Measurements from ENCODE around the gene PXMP4. TPM values are rescaled to one million over a fixed set of nuclear protein-coding genes. Genes with fewer than 3 reads are reported as not detected.

PXMP4 gene
- total and polyA plus RNA-seq, 2 donors from 2014 or later: 9.8 to 11.6 TPM

GRCh38 chr20:33689493-33689892 is 30.6 kb downstream of the PXMP4 start:
- intact Hi-C loops (cut with DNase I): no loop called here
- FAIRE-seq (no peak), DNase-seq (no peak)
- H3K4me1 ChIP-seq (ENCODE audit: control insufficient read depth in 2 of 3, insufficient read depth in 2 of 3, low read depth in 1 of 3, low read length in 3 of 3): peaks cover 0 to 6% (median 0%) of the 10 kb centered on the region in 3 donors
- H3K9ac ChIP-seq (ENCODE audit: low read length in 3 of 3): no peak overlapping the region
- no peaks in the 10 kb centered on the region for H3K36me3 ChIP-seq (ENCODE audit: control insufficient read depth in 2 of 3, insufficient read depth in 3 of 3, low read length in 3 of 3)
- H3K27ac ChIP-seq (ENCODE audit: low read depth in 2 of 2, low read length in 2 of 2): no peak overlapping the region
- no peaks in the 10 kb centered on the region for H3K27me3 ChIP-seq (ENCODE audit: control insufficient read depth, insufficient read depth, low read length)
- no peaks in the 10 kb centered on the region for H3K9me3 ChIP-seq (ENCODE audit: control insufficient read depth in 2 of 3, insufficient read depth in 1 of 3, low read length in 3 of 3)
- H3K4me3 ChIP-seq (ENCODE audit: low read length in 3 of 3): no peak overlapping the region
- TF ChIP-seq CTCF (IDR thresholded peaks at IDR 0.05; ENCODE audit: borderline replicate concordance, extremely low read depth, insufficient read depth): no peak

GRCh38 chr20:33688938-33689424 is 31.1 kb downstream of the PXMP4 start:
- Histone ChIP-seq H3K9me3 (ENCODE audit: control insufficient read depth in 2 of 3, insufficient read depth in 1 of 3, low read length in 3 of 3) (no peaks in the 10 kb centered on the region), H3K36me3 (ENCODE audit: control insufficient read depth in 2 of 3, insufficient read depth in 3 of 3, low read length in 3 of 3) (no peaks in the 10 kb centered on the region), H3K9ac (ENCODE audit: low read length in 3 of 3) (no peak overlapping the region), H3K27me3 (ENCODE audit: control insufficient read depth, insufficient read depth, low read length) (no peaks in the 10 kb centered on the region), H3K4me1 (ENCODE audit: control insufficient read depth in 2 of 3, insufficient read depth in 2 of 3, low read depth in 1 of 3, low read length in 3 of 3) (peaks cover 0 to 6% (median 0%) of the 10 kb centered on the region in 3 donors), H3K27ac (ENCODE audit: low read depth in 2 of 2, low read length in 2 of 2) (no peak overlapping the region), H3K4me3 (ENCODE audit: low read length in 3 of 3) (no peak overlapping the region)
- FAIRE-seq: no peak
- DNase-seq: no peak
- TF ChIP-seq CTCF (IDR thresholded peaks at IDR 0.05; ENCODE audit: borderline replicate concordance, extremely low read depth, insufficient read depth): no peak
- intact Hi-C loops (cut with DNase I): no loop called here

GRCh38 chr20:33687993-33688937 is 31.8 kb downstream of the PXMP4 start:
- no peak for TF ChIP-seq CTCF (IDR thresholded peaks at IDR 0.05; ENCODE audit: borderline replicate concordance, extremely low read depth, insufficient read depth)
- H3K9ac ChIP-seq (ENCODE audit: low read length in 3 of 3): no peak overlapping the region
- FAIRE-seq (no peak), DNase-seq (no peak)
- peaks cover 0 to 6% (median 0%) of the 10 kb centered on the region in 3 donors for H3K4me1 ChIP-seq (ENCODE audit: control insufficient read depth in 2 of 3, insufficient read depth in 2 of 3, low read depth in 1 of 3, low read length in 3 of 3)
- H3K36me3 ChIP-seq (ENCODE audit: control insufficient read depth in 2 of 3, insufficient read depth in 3 of 3, low read length in 3 of 3): no peaks in the 10 kb centered on the region
- no peaks in the 10 kb centered on the region for H3K27me3 ChIP-seq (ENCODE audit: control insufficient read depth, insufficient read depth, low read length)
- H3K4me3 ChIP-seq (ENCODE audit: low read length in 3 of 3): no peak overlapping the region
- H3K27ac ChIP-seq (ENCODE audit: low read depth in 2 of 2, low read length in 2 of 2): no peak overlapping the region
- no peaks in the 10 kb centered on the region for H3K9me3 ChIP-seq (ENCODE audit: control insufficient read depth in 2 of 3, insufficient read depth in 1 of 3, low read length in 3 of 3)
- intact Hi-C loops (cut with DNase I): no loop called here
